ENCODE measurements around the gene TCEA2.
"Not testable (repeated sequence)": the region's sequence is repeated elsewhere in the genome, so short reads cannot be mapped to it uniquely, and the experiment has no call there.

TCEA2 gene

DNA sequence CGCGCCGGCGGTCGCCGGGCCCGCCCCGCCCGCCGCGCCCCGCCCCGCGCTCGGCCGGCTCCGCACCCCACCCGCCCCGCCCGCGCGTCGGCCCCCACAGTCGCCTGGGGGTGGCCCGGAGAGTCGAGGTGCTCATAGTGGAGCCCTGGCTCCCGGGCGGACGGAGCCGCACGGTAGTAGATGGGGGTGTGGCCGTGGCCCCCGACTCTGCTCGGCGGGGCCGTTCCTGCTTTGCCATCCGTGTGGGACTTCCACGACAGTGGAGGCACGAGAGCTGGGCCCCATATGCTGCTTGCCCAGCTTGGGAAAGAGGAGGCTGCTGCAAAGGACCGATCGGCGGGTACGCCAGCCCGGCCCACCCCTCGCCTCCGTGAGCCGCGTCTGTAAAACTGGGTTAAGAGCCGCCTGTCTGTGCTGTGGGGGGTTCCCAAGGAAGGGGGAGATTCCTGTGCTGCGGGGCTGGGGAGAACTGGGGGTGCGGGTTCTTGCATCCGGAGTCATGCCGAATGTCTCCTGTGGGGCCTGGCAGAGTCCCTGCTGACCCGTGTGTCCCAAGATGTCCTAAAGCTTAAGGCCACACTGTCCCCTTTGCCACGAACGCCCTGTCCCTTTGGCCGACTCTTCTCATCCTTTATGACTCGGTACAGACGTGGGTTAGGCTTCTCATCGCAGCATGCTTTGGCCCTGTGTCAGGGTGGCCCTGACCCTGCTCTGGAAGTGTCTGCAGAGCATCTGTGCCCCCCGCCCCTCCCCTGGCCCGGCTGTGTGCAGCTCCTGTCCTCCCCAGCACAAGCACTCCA lies 17.2 kb downstream of the TCEA2 start, which contains the start of gene OPRL1:
Gene OPRL1 (plus strand): TSS at position 70 of the 800 bp plus-strand sequence. CDS start 12,639 bp downstream, outside the sequence.
- no peak for DNase-seq

DNA sequence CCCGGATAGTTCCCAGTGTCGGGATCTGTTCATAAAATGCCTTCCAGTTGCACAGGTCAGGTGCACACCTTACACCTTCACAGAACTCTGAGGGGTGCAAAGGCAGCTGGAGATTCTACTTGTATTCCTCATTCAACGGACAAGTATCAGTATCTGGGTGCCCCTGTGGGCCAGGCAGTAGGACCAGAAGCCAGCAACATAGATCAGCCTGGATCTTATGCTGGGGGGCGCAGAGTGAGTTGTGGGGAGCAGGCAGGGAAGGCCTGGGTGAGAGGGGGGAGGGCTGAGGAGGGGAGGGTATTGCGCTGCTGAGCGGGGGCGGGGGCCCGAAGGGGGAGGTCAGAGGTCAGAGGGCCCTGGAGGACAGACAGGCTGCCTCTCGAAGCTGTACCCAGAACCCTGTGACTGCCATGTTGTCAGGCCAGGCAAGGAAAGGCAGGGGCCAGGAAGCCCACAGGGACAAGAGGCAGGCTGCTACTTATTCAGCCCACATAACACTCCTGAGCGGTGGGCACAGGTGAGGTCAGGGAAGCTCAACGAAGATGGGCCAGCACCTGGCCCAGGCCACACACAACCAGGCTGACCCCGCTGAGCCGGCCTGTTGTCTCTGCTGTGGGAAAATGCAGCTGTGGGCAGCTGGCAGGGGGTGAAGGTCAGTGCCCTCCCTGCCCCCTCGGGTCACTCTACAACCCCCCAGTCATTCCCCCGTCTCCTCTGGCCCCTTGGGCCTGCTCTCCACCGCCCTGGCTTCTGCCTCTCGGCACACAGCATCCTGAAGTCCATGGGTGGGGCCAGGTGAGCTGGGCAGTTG lies 18.0 kb downstream of the TCEA2 start:
- DNase-seq: no peak

DNA sequence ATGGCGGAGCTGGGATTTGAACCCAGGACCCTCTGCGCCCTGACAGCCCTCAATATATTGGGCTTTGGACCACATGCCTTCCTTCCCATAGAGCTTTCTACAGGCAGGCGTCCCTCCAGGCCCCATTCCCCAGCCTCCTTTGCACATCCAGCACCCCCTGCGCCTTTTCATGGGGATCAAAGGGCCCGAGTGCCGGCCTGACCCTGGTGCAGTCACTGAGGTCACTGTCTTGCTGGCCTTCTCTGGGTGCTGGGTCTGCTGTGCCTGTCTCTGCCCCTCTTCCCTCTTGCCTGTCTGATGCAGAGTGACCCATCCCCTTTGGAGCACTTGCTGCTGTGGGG lies 18.6 kb downstream of the TCEA2 start:
- no peak for DNase-seq

DNA sequence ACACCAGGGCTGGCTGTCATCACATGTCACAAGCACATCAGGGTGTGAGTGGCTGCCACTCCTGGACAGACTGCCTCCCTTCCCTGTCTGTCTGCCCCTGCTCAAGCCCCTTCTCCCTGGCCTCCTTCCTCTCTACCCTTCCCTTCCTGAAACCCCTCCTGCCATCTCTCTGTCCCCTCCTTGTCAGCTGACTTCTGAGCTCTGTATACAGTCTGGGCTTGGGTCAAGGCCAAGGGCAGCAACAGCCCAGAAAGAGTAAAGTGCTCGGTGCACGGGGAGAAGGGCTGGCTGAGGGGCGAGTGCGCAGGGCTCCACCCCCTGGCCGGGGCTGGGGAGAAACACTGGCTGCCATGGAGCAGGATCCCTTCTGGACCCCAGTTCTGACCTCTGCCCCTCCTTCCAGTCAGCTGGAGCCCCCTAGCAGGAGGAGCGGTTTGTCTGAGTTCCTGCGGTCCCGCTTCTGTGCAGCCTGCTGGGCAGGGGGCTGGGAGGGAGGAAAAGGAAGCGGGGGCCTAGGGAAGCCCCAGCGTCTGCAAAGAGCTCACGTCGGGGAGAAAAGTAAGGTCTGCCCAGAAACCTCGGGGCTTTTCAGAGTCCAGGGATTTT lies 19.2 kb downstream of the TCEA2 start:
- no peak for DNase-seq

DNA sequence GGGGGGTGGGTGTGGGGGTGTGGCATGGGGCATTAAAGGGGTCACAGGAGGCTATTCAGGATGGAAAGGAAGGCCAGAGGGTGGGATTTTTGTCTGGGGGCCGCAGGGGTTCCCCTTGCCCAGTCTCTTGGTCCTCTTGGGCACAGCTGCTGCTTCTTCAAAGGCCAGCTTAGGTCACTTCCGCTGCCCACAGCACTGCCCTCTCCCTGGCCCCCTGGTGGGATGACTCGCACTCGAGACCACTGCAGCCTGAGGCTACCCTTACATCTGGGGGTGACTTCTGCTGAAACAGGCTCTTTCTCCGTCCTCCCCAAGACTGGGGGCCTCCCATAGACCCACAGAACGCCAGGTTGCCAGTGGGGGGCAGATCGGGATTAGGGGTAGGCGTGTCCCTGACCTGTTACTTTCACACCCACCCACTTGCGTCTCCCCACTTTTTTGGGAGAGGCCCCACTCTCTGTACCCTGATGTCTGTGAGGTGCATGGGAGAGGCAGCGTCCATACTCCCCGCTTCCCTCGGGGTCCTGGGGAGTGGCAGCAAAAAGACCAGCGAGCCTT lies 19.9 kb downstream of the TCEA2 start:
- no peak for DNase-seq

DNA sequence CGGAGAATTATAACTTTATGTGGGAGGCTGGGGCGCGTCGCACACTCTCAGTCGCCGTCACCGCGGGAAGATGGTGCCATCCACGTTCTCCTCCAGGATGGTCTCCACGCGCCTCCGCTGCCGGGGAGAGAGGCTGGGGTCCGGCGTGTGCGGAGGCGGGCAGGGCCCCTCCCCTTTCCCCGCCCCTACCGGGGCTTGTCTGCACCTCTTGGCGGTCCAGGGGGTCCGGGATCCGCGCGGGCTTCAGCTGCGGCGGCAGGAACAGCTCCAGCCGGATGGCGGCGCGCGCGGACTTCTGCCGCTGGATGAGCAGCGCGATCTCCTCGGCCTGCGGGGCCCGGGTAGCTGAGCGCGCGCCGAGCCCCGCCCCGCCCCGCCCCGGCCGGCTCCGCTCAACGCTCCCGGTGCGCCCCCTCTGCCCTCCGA lies 20.4 kb downstream of the TCEA2 start:
- no peak for DNase-seq

DNA sequence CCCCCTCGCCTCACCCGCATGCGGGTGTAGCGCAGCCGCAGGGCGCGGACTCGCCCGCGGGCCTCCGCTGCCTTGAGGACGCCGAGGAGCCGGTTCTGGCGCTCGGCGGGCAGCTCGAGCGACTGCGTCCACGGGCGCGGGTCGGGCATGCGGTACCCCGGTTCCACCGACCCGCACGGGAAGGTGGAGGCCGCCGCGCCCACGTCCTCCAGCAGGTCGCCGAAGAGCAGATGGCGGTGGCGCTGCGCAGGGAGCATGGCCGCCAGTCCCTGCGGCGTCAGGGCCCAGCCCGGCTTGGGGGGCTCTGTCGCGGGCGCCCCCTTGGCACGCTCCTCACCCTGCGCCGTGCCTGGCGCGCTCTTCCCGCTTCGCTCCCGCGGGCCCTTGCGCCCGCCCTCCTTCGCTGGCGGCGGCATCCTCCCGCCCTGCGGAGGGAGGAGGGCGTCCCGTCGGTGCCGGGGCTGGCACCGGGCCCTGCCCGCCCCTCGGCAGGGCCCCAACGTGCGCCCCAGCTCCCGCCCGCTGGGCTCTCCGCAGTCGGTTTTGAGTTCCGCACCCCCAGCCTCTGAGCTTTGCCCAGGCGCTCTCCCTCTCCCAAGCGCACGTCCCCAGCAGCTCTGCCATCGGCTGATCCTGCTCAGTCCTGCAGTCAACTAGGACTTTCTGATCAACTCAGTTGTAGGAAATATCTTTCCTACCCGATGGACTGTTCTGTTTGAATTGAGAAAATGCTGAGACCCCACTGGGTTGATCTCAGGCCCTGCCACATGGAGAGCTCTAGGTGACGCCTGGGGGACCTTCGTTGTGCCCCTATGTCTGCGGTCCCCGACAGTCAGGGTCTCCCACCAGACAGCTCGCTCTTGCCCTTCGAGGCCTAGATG lies 21.0 kb downstream of the TCEA2 start, which contains the start of gene LKAAEAR1:
Gene LKAAEAR1 (minus strand): TSS at position 595 of the 881 bp plus-strand sequence. CDS start 179 bp downstream, at position 416.
- DNase-seq: no peak

DNA sequence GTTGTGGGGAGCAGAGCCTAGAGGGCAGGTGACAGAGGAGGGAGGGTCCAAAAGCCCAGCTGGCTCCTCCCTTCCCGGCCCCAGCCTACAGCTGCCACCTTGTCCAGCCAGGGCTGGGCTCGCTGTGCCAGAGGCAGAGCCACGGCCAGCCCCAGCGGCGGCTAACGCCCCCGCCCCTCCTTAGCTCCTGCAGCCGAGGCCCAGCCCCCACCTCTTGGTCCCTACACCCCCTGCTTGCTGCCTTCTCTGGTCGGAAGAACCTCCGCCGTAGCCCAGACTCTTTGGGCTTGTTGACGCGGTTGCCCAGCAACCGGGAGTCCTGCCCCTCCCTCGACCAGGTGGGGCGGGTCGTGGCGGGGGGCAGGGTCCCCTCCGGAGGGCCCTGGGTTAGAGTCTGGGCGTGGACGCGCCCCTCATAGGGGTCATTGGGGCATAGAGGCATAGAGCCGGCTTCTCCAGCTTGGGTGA lies 21.7 kb downstream of the TCEA2 start:
- no peak for DNase-seq

DNA sequence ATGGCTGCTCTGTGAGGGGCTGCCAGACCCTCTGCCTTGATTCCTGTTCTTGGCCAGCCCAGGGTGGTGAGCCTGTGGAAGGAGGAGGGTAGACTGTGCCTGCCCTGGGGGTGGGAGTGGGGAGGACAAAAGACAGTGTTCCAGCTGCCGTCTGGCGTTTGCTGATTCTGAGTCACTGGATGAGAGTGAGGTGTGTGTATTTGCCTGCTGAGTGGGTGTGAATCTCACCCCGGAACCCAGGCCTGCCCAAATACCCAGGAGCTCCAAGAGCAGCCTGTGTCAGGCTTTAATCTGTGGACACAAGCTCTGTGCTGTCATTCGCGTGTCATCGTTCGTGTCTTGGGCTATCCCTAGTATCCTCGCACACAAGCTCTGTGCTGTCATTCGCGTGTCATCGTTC lies 23.8 kb downstream of the TCEA2 start:
- no peak for DNase-seq

DNA sequence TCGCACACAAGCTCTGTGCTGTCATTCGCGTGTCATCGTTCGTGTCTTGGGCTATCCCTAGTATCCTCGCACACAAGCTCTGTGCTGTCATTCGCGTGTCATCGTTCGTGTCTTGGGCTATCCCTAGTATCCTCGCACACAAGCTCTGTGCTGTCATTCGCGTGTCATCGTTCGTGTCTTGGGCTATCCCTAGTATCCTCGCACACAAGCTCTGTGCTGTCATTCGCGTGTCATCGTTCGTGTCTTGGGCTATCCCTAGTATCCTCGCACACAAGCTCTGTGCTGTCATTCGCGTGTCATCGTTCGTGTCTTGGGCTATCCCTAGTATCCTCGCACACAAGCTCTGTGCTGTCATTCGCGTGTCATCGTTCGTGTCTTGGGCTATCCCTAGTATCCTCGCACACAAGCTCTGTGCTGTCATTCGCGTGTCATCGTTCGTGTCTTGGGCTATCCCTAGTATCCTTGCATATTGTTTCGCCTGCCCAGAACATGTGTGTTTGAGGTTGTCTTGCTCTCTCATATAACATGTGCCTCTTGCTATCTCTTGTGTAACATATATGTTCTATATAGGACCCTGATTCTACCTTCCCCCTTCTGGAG lies 24.3 kb downstream of the TCEA2 start:
- DNase-seq: not testable (repeated sequence)

DNA sequence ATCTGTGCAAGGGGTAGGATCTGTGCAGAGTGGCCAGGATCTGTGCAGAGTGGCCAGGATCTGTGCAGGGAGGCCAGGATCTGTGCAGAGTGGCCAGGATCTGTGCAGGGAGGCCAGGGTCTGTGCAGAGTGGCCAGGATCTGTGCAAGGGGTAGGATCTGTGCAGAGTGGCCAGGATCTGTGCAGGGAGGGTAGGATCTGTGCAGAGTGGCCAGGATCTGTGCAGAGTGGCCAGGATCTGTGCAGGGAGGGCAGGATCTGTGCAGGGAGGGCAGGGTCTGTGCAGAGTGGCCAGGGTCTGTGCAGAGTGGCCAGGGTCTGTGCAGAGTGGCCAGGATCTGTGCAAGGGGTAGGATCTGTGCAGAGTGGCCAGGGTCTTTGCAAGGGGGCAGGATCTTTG lies 25.6 kb downstream of the TCEA2 start:
- DNase-seq: not testable (repeated sequence)

DNA sequence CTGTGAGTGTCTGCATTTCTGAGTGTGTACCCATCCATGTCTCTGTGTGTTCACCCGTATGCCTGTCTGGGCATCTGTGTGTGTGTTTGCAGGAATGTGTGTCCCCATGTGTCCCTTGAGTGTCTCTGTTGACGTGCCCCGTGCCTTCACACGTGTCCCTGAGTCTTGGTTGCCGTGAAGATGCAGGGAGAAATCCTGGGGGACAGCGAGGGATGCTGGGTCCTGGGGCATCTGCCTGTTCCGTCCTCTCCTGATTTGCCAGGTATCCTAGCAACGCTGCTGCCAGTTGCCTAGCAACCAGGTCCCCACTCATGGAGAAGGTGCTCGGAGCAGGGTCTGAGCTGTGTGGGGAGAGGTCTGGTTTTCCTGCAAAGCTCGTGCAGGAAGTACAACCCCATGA lies 27.2 kb downstream of the TCEA2 start:
- no peak for DNase-seq

DNA sequence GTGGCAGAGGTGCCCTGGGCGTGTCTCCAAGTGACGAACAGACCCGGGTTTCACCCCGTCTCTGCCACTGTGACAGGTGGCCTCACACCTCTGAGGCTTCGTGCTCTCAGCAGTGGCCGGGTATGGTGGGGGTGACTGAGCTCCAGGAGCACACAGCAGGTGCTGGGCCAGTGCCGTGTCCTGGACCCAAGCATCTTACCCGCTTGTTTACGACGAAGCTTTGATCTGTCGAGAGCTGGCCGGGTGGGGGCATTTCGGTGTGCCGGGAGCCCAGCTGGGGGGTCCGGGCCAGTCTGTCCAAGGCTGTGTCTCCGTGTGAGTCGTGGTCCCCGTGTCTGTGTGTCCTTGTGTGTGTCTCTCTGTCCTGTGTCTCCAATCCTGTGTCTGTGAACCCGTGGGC lies 28.3 kb downstream of the TCEA2 start:
- DNase-seq: no peak

DNA sequence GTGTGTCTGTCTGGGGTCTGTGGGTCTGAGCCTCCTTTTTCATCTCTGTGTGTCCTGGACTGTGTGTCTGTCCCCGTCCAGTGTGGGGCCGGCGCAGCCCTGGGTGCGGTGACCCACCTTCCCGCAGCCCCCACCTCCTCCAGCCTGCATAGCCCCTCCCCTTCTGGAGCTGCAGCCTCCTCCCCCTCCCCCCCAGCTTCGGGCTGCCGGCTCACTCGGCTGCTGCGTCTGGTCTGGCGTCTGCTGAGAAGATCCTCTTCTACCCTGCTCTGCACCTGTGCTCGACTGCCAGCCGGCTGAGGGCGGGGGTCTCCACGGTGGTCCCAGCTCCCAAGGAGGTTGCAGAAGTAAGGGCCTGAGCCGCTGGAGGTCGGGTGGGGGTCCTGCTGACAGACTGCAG lies 28.8 kb downstream of the TCEA2 start:
- no peak for DNase-seq

DNA sequence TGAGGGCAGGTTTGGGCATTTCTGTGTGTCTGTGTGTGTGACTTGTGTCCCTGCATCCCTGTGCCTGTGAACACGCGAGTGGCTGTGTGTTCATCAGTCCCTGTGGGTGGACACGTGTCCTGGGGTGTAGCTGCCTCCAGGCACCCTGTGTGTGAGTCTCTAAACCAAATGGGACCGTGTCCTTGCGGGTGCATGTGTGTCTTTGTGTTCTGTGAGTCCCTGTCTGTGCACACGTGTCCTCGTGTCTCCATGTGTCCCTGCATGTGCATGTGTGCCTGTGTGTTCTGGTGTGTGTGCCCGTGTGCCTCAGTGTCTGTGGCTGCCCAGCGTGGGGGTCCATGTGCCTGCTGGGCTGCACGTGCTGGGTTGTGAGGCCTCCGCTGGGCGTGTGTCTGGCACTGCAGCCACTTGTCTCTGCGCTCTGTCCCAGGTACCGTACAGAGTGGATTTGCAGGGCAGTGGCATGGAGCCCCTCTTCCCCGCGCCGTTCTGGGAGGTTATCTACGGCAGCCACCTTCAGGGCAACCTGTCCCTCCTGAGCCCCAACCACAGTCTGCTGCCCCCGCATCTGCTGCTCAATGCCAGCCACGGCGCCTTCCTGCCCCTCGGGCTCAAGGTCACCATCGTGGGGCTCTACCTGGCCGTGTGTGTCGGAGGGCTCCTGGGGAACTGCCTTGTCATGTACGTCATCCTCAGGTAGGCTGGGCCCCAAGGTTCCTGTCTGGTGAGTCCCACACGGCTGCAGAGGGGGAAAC lies 29.4 kb downstream of the TCEA2 start:
- DNase-seq: no peak

DNA sequence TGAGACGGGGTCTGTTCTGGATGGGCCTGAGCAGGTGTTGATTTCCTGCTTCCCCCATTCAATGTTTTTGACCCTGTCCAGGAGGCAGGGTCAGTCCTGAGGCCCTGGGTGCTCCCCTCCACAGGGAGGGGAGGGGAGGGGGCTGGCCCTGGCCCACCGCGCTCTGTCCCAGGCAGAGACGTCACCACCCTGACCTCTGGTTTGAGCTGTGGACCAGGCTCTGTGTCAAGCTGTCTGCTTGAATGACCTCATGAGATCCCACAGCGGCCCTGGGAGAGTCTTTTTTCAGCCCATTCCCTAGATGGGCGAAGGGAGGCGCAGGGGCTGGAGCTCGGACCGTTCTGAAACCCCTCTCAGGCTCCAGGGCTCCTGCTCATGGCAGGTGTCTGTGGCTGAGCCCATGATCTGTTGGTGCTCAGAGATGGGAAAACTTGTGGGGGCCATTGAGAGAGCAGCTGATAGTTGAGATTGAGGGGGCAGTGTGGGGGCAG lies 30.1 kb downstream of the TCEA2 start:
- DNase-seq: no peak

DNA sequence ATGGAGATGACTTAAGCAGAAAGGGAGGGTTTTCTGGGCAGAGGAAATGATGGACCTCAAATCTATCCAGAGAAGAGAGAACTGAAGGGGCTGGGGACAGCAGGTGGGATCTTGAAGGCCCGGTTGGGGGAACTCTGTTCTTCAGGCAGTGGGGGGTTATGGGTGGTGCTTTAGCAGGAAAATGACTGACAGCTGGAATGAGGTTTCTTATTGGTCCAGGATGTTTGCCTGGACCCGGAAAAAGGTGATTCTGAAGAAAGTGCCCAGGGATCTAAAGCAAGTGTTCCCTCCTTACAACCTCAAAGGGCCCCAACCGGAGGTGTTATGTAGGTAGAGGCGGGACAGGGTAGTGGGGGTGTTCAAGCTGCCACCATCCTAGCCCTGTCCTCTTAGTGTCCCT lies 32.5 kb downstream of the TCEA2 start:
- DNase-seq: no peak

DNA sequence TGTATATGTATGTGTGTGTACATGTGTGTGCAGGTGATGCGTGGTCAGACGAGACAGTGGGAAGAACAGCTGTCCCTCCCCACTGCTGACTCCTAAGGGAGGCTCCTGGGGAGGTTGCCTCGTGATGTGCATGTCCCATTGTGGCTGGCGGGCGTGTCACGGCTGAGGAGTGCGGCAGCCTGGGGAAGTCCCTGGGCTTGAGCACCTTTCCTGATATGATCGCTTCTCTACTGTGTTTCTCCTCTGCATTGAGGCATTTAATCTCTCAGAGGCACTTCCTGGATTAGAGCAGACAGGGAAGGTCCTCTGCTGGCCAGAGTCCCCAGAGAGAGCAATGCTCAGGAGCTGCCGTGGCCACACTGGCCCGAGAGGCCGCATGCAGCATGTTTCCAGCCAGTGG lies 32.9 kb downstream of the TCEA2 start:
- no peak for DNase-seq

DNA sequence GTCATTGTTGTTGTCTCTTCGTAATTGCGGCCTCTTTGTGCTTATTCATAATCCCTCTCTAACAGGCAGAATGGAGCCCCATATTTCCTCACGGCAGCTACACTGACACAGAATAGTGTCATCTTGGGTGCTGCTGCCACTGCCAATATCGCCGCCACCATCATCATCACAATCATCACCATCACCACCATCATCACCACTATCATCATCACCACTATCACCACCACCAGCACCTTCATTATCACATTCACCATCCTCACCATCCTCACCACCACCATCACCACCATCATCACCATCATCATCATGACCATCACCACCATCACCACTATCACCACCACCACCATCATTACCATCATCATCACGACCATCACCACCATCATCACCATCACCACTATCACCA lies 33.5 kb downstream of the TCEA2 start:
- DNase-seq: no peak

DNA sequence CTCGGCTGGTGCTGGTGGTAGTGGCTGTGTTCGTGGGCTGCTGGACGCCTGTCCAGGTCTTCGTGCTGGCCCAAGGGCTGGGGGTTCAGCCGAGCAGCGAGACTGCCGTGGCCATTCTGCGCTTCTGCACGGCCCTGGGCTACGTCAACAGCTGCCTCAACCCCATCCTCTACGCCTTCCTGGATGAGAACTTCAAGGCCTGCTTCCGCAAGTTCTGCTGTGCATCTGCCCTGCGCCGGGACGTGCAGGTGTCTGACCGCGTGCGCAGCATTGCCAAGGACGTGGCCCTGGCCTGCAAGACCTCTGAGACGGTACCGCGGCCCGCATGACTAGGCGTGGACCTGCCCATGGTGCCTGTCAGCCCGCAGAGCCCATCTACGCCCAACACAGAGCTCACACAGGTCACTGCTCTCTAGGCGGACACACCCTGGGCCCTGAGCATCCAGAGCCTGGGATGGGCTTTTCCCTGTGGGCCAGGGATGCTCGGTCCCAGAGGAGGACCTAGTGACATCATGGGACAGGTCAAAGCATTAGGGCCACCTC lies 35.5 kb downstream of the TCEA2 start:
- no peak for DNase-seq
